GM03348 (cell line): Measurements from ENCODE around the gene CNTN6.

Experiments
- DNase-seq: peaks from one replicate; pipeline ENCODE4 v3.0.0; 2012; ENCODE audit warnings: low spot score

Gene CNTN6

DNA sequence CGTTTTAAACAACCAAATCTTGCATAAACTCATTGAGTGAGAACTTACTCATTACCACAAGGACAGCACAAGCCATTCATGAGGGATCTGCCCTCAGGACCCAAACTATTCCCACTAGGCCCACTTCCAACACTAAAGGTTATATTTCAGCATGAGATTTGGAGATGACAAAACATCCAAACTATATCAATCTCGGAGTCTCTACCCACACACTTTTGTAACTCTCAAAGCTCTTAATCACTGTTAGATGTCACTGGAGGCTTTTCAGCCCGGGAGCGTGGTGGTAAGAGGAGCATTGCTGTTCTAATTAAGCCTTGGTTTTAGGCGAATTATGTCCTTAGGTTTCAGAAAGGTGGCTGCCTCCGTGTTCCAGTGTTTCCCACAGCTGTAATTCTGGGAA is 86.3 kb downstream of the CNTN6 start:
- no peak for DNase-seq

DNA sequence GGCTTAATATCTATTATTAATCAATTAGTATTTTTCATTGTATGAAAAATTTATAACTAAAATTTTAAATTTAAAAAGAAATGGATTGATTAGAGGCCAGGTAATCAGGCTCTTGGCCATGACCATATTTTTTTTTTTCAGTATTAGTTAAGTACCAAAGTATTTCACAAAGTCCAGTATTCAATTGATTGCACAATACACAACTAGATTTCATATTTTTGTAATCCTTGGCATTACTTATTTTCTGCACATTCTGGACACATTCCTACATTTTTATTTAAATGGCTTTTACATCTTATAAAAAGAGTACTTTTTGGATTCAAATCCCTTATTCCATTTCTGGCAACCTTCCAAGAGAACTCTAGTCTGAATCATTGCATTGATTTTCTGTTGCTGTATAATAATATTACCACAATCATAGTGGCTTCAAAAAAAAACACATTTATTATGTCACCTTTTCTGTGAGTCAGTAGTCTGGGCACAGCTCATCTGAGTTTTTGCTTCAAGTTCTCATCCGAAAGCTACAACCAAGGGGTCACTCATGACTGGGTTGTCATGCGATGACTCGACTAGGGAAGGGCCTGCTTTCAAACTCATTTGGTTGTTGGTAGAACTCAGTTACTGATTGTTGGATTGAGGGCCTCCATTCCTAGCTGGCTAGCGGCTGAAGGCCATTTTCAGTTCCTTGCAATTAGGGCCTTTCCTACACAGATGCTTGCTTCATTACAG is 90.7 kb downstream of the CNTN6 start:
- no peak for DNase-seq

DNA sequence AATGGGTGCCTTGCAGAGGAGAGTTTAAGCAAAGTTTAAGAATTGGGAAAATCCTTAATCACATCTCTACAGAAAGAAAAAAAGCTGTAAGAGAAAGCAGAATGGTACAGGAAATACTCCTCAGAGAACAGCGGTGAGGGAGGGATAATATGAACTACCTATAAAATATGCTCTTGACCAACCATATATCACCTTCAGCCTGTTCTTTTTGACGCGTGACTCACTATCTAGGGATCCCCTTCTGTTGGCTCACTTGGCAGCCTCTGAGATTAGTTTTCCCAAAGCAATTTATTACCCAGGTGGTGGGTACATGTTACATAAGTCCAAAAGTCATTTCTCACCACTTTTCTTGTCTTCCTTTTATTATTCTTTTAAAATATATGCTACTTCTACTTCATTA is 97.7 kb downstream of the CNTN6 start:
- DNase-seq: no peak

DNA sequence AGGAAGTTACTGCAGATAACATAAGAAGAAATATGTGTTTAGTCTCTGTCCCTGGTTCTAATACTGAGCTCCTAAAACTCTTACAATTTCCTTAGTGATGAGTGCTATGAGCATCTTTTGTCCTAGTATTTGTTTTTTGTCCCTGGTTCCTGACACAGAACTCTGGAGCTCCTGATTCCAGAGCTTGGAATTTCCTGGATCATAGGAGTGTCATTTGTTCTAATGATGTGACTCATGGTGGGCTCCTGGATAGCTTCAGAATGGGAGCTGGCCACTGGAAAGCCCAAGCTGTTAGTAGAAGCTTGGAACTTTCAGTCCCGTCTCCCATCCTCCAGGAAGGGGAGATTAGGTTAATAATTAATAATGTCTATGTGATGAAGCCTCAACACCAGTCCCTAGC is 98.2 kb downstream of the CNTN6 start:
- no peak for DNase-seq

DNA sequence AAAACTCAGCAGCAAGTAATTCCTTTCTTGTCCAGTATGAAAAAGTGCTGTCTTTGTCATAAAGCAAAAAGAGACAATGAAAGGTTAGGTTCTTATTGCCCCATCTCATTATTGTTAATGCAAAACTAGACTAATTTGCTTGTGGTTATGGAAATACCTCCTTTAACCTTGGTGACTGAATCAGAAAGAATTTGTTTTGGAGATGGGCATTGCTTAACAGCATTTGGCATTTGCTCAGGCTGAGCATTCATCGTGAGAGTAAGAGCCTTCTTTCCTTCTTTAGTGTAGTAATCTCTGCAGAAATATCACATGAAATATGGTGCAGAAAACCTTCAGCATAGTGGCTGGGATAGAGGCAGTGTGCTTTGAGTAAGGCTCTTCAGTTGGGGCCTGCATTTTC is 103.1 kb downstream of the CNTN6 start:
- DNase-seq: no peak

- DNase-seq: no peak
Observed at GRCh38 chr3:1197051-1197450, 104.2 kb downstream of the CNTN6 start.

DNA sequence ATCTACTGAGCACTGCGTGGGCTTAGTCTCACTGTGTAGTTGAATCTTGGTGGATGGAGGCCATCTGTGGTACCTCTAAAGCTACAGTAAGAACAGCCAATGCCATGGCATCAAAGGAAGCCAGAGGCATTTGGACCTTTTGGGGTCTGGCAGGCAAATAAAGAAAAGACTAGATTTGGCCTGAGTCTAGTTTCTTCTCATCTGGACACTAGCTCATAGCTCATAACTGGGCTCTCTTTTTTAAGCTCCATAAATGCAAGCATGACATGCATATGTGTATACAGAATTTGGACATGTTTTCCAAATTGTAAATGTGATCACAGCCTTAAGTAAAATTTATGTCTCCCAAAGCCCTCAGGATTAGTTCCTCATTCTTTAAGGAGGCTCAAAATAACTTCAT is 107.5 kb downstream of the CNTN6 start:
- no peak for DNase-seq

GRCh38 chr3:1207904-1208303 is 115.1 kb downstream of the CNTN6 start:
- DNase-seq: no peak

DNA sequence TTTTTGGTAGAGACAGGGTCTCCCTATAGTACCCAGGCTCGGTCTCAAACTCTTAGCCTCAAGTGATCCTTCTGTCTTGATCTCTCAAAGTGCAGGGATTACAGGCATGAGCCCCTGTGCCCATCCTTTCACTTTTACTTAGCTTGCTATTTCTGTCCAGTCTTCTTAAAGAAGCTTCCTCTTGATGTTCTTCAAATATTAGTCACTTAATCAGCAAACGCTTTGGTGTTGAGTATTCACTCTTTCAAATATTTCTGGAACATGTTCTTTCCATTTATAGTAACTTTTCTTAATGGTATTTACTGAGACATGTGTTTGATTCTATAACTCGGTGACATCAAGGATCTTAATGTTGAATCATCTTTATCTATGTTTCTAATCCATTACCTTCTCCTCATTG is 122.1 kb downstream of the CNTN6 start:
- DNase-seq: no peak

GRCh38 chr3:1216856-1217255 is 124.0 kb downstream of the CNTN6 start:
- DNase-seq: no peak

DNA sequence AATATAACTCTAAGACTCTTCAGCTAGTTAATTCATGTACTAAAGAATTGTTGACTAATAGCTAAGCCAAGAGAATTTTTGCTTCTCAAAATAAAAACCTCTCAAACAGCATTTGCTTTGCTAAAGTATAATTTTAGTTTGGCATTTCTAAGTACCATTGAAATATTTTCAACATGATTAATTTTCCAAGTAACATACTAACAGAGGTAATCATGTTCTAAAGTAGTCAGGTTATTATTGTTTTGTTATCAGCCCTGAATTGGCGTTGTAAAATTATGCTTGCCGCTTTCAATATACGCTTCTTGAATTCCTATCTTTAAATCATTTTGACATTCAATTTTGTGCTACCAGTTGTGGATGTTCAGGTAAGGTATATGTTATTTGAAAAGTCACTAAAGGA is 134.3 kb downstream of the CNTN6 start:
- DNase-seq: no peak

DNA sequence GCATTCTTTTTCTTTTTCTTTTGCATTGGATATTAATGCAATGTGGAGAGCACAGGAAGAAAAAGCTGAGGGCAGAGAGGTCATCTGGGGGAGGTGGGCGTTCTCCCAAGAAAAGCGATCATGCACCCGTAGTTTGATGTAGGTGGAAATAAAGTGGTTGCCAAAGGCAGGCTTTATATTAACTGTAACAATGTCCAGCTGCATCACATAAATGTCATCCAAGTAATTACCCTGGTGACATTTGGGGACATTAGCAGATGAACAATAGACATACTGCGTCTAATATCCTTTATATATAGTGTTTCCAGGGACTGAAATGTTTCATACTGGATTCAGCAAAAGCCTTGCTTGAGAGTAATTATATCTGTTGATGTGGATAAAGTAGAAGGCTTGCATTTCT is 135.5 kb downstream of the CNTN6 start:
- no peak for DNase-seq

- DNase-seq: no peak
Observed at GRCh38 chr3:1230920-1231319, 138.1 kb downstream of the CNTN6 start.

DNA sequence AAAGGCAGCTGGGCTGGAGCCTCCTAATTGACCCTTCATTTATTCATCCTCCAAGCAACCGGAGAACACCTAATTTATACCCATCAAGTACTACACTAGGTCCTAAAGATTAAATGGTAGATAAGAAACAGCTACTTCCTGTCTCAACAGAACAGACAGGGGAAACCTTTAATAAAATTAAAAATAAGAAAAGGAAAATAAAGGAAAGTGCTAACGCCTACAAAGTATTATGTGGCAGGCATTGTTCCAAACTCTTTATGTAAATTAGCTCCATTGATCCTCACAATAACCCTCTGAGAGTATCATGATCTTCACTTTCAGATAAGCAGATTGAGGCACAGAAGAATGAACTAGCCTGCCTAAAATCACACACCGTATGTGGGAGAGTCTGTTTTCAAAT is 139.5 kb downstream of the CNTN6 start:
- no peak for DNase-seq

DNA sequence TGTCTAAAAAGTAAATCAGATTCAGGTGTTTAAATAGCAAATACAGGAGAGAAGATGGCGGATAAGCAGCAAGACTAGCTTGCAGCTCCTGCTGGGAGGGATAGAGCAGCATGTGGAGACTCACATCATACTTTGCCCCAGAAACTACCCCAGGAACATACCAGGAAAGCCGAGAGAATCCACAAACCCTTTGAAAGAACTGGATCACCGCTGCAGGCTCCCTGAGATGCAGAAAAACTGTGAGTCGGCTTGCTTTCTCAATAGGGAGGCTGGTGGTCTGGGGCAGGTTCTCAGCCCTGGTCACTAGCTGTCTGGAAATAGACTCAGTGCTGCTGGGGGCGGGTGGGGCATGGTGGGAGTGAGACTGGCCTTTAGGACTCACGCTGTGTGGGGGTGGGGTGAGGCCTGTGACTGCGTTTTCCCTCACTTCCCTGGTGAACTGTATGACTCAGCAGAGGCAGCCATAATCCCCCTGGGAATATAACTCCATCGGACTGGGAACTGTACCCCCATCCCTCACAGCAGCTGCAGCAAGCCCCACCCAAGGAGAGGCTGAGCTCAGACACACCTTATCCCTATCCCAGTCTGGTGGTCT is 142.8 kb downstream of the CNTN6 start:
- no peak for DNase-seq

- no peak for DNase-seq
Observed at GRCh38 chr3:1251282-1252060, 158.6 kb downstream of the CNTN6 start.

- no peak for DNase-seq
Observed at GRCh38 chr3:1252061-1252430, 159.2 kb downstream of the CNTN6 start.

DNA sequence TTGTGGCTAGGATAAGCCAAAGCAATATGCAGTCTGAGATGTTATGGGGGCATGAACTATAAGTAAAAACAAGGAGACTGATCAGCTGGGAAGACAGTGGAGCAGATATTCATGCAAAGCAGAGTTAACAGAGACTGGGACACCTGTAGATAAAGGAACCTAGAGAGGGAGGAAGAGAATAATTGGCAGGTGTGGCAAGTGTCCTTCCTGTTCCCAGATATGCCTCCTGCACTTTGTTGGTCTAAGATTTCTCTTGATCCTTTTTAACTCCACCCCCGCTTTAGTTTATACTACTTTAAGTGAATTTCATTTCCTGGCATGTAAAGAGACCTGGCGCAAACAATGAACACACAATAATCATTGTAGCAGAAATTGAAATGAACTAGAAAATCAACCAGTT is 169.4 kb downstream of the CNTN6 start:
- DNase-seq: no peak

- no peak for DNase-seq
Observed at GRCh38 chr3:1263121-1263520, 170.3 kb downstream of the CNTN6 start.

DNA sequence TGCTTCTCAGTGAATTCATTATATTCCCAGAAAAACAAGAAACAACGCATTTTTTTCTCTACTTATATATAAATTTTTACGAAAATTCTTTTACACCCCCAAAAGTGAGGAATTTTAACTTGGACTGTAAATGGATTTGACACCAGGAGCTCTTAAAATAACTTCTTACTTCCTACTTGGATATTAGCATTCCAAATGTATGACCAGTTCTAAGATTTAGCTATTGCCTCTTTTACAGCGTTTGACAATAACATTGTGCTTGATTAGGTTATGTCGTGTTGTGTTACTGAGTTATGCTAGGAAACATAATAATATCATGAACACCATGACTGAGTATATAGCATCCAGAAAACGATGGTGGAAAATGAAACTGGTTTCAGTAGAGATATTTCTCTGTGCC is 177.0 kb downstream of the CNTN6 start:
- DNase-seq: no peak

GRCh38 chr3:1272546-1273265 is 179.9 kb downstream of the CNTN6 start:
- DNase-seq: no peak

- DNase-seq: no peak
Observed at GRCh38 chr3:1275495-1275894, 182.7 kb downstream of the CNTN6 start.

- DNase-seq: no peak
Observed at GRCh38 chr3:1287815-1288214, 195.0 kb downstream of the CNTN6 start.
